Type B pancreatic cell (in vitro differentiated cells): ENCODE results near the gene SAMD11. TPM values are rescaled to one million over a fixed set of nuclear protein-coding genes. Genes with fewer than 3 reads are reported as not detected.

ENCODE experiments used
- DNase-seq: peaks from one replicate; pipeline ENCODE4 v3.0.0; 2021; ENCODE audit warnings: mixed read lengths; ENCODE audit not compliant: unreplicated experiment; ENCODE audit errors: extremely low spot score
- H3K27ac Mint-ChIP-seq: 2 replicates; pipeline ENCODE4 v1.8.0; 2021; ENCODE audit warnings: mild to moderate bottlenecking, mixed read lengths
- H3K27me3 Mint-ChIP-seq: 2 replicates; pipeline ENCODE4 v1.8.0; 2021; ENCODE audit warnings: mixed read lengths
- H3K36me3 Mint-ChIP-seq: 2 replicates; pipeline ENCODE4 v1.8.0; 2021; ENCODE audit warnings: mixed read lengths
- H3K4me1 Mint-ChIP-seq: one replicate; pipeline ENCODE4 v1.8.0; 2021; ENCODE audit warnings: mixed read lengths; ENCODE audit not compliant: unreplicated experiment
- H3K4me3 Mint-ChIP-seq: 2 replicates; pipeline ENCODE4 v1.8.0; 2021; ENCODE audit warnings: mild to moderate bottlenecking, mixed read lengths
- H3K9me3 Mint-ChIP-seq: 2 replicates; pipeline ENCODE4 v1.8.0; 2021; ENCODE audit warnings: mixed read lengths
- CTCF ChIP-seq: fragments of 200-600 bp; sonication (generic); conservative IDR thresholded peaks from 2 replicates; pipeline ENCODE4 v1.5.0; 2021; ENCODE audit warnings: antibody characterized with exemption, mild to moderate bottlenecking
- total RNA-seq: library from RNA; stranded (reverse); gene quantifications from 2 replicates; pipeline ENCODE4 v1.2.1, GENCODE V29; 2021; ENCODE audit warnings: low replicate concordance

The SAMD11 gene
- total RNA-seq, 1 donor from 2014 or later: 50.5 TPM

GRCh38 chr1:928825-929661 is 5.3 kb downstream of the SAMD11 start:
- Mint-ChIP-seq H3K27me3 (peaks cover 39% of the 10 kb centered on the region), H3K27ac (no peak overlapping the region), H3K9me3 (no peaks in the 10 kb centered on the region), H3K4me3 (peak overlapping the region; percentile 7), H3K36me3 (peaks cover 3% of the 10 kb centered on the region), H3K4me1 (peaks cover 14% of the 10 kb centered on the region)
- DNase-seq: no peak
- no peak for TF ChIP-seq CTCF

- H3K27ac Mint-ChIP-seq: no peak overlapping the region
- TF ChIP-seq CTCF: no peak
- peaks cover 17% of the 10 kb centered on the region for H3K4me1 Mint-ChIP-seq
- no peak for DNase-seq
- H3K36me3 Mint-ChIP-seq: peaks cover 3% of the 10 kb centered on the region
- H3K4me3 Mint-ChIP-seq: no peak overlapping the region
- H3K27me3 Mint-ChIP-seq: peaks cover 41% of the 10 kb centered on the region
- no peaks in the 10 kb centered on the region for H3K9me3 Mint-ChIP-seq
Observed at GRCh38 chr1:929712-930632, 6.2 kb downstream of the SAMD11 start.

- H3K9me3 Mint-ChIP-seq: no peaks in the 10 kb centered on the region
- H3K27ac Mint-ChIP-seq: no peak overlapping the region
- no peak for DNase-seq
- H3K4me1 Mint-ChIP-seq: peaks cover 19% of the 10 kb centered on the region
- H3K4me3 Mint-ChIP-seq: no peak overlapping the region
- no peak for TF ChIP-seq CTCF
- H3K36me3 Mint-ChIP-seq: peaks cover 3% of the 10 kb centered on the region
- H3K27me3 Mint-ChIP-seq: peaks cover 47% of the 10 kb centered on the region
Observed at GRCh38 chr1:930633-931138, 7.0 kb downstream of the SAMD11 start.

- Mint-ChIP-seq H3K27ac (no peak overlapping the region), H3K4me1 (peaks cover 15% of the 10 kb centered on the region), H3K4me3 (peak overlapping the region; percentile 45), H3K27me3 (peaks cover 41% of the 10 kb centered on the region), H3K9me3 (no peaks in the 10 kb centered on the region), H3K36me3 (peaks cover under 1% of the 10 kb centered on the region)
- TF ChIP-seq CTCF: no peak
- DNase-seq: no peak
Observed at GRCh38 chr1:931380-932172, 7.9 kb downstream of the SAMD11 start.

GRCh38 chr1:932173-932510 is 8.4 kb downstream of the SAMD11 start:
- H3K27ac Mint-ChIP-seq: no peak overlapping the region
- H3K9me3 Mint-ChIP-seq: no peaks in the 10 kb centered on the region
- no peak overlapping the region for H3K4me3 Mint-ChIP-seq
- no peak for DNase-seq
- peaks cover 12% of the 10 kb centered on the region for H3K4me1 Mint-ChIP-seq
- no peaks in the 10 kb centered on the region for H3K36me3 Mint-ChIP-seq
- H3K27me3 Mint-ChIP-seq: peaks cover 39% of the 10 kb centered on the region
- no peak for TF ChIP-seq CTCF
